GM18526 (cell line): ENCODE data around the gene CACNA1C.

Source experiments
- POLR2A ChIP-seq: IDR thresholded peaks from 3 replicates; pipeline ENCODE4 v1.6.1; 2011; ENCODE audit not compliant: insufficient read length; ENCODE audit errors: extremely low read depth

Gene CACNA1C

GRCh38 chr12:2179953-2180736 is 127.4 kb downstream of the CACNA1C start:
- no peak for TF ChIP-seq POLR2A

- TF ChIP-seq POLR2A, result no peak
Measured at GRCh38 chr12:2180737-2181082, 127.9 kb downstream of the CACNA1C start.

GRCh38 chr12:2183556-2184541 is 131.1 kb downstream of the CACNA1C start:
- no peak for TF ChIP-seq POLR2A

- no peak for TF ChIP-seq POLR2A
Measured at GRCh38 chr12:2185751-2186341, 133.1 kb downstream of the CACNA1C start.

GRCh38 chr12:2187195-2187945 is 134.6 kb downstream of the CACNA1C start:
- TF ChIP-seq POLR2A, result no peak

GRCh38 chr12:2190085-2190484 is 137.3 kb downstream of the CACNA1C start:
- no peak for TF ChIP-seq POLR2A

- TF ChIP-seq POLR2A, result no peak
Measured at GRCh38 chr12:2190896-2191533, 138.2 kb downstream of the CACNA1C start.

- no peak for TF ChIP-seq POLR2A
Measured at GRCh38 chr12:2191534-2192153, 138.9 kb downstream of the CACNA1C start.

- no peak for TF ChIP-seq POLR2A
Measured at GRCh38 chr12:2192231-2192630, 139.4 kb downstream of the CACNA1C start.

- no peak for TF ChIP-seq POLR2A
Measured at GRCh38 chr12:2194060-2194459, 141.3 kb downstream of the CACNA1C start.

- no peak for TF ChIP-seq POLR2A
Measured at GRCh38 chr12:2194571-2194970, 141.8 kb downstream of the CACNA1C start.

GRCh38 chr12:2195085-2195484 is 142.3 kb downstream of the CACNA1C start:
- no peak for TF ChIP-seq POLR2A

- no peak for TF ChIP-seq POLR2A
Measured at GRCh38 chr12:2198005-2198501, 145.3 kb downstream of the CACNA1C start.

GRCh38 chr12:2198542-2198941 is 145.8 kb downstream of the CACNA1C start:
- TF ChIP-seq POLR2A, result no peak
